IPS-15b (cell line): Measurements from ENCODE around the gene ESCO1.

Experiments used
- H3K27me3 ChIP-seq: one replicate; pipeline ENCODE4 v1.6.1; 2013; ENCODE audit warnings: low read length; ENCODE audit not compliant: control insufficient read depth, insufficient read depth
- H3K36me3 ChIP-seq: one replicate; pipeline ENCODE4 v1.6.1; 2013; ENCODE audit warnings: low read length; ENCODE audit not compliant: control insufficient read depth, insufficient read depth
- H3K4me1 ChIP-seq: one replicate; pipeline ENCODE4 v1.6.1; 2013; ENCODE audit warnings: mild to moderate bottlenecking, low read length; ENCODE audit not compliant: control insufficient read depth, insufficient read depth
- H3K4me3 ChIP-seq: one replicate; pipeline ENCODE4 v1.5.1; 2013; ENCODE audit warnings: low read depth, low read length
- H3K9ac ChIP-seq: one replicate; pipeline ENCODE4 v1.6.1; 2013; ENCODE audit warnings: low read depth, mild to moderate bottlenecking, low read length
- H3K9me3 ChIP-seq: one replicate; pipeline ENCODE4 v1.6.1; 2013; ENCODE audit warnings: mild to moderate bottlenecking, low read length; ENCODE audit not compliant: control insufficient read depth, insufficient read depth

Gene ESCO1

GRCh38 chr18:21481739-21482138, 118.8 kb downstream of the ESCO1 start:
- H3K9me3 ChIP-seq = no peaks in the 10 kb centered on the region
- peaks cover 4% of the 10 kb centered on the region for H3K4me1 ChIP-seq
- H3K36me3 ChIP-seq = no peaks in the 10 kb centered on the region
- H3K4me3 ChIP-seq = no peak overlapping the region
- no peaks in the 10 kb centered on the region for H3K27me3 ChIP-seq
- H3K9ac ChIP-seq = no peak overlapping the region

- Histone ChIP-seq H3K36me3 (no peaks in the 10 kb centered on the region), H3K27me3 (no peaks in the 10 kb centered on the region), H3K4me3 (no peak overlapping the region), H3K4me1 (peaks cover 1% of the 10 kb centered on the region), H3K9me3 (no peaks in the 10 kb centered on the region), H3K9ac (no peak overlapping the region)
These were observed 120.8 kb downstream of the ESCO1 start for GRCh38 chr18:21479721-21480120.
